Activated CD8-positive, alpha-beta memory T cell treated with anti-CD3 and anti-CD28 coated beads, Interleukin-2, amount 50 U/mL, for 24 hours (primary cell): ENCODE results near the gene KLHL2.
"Not testable (repeated sequence)": the region's sequence is repeated elsewhere in the genome, so short reads cannot be mapped to it uniquely, and the experiment has no call there.

ENCODE experiments used
- DNase-seq: peaks from one replicate; pipeline ENCODE4 v3.0.0-alpha.2; 2020; ENCODE audit errors: extremely low read depth

Gene KLHL2, protein sequence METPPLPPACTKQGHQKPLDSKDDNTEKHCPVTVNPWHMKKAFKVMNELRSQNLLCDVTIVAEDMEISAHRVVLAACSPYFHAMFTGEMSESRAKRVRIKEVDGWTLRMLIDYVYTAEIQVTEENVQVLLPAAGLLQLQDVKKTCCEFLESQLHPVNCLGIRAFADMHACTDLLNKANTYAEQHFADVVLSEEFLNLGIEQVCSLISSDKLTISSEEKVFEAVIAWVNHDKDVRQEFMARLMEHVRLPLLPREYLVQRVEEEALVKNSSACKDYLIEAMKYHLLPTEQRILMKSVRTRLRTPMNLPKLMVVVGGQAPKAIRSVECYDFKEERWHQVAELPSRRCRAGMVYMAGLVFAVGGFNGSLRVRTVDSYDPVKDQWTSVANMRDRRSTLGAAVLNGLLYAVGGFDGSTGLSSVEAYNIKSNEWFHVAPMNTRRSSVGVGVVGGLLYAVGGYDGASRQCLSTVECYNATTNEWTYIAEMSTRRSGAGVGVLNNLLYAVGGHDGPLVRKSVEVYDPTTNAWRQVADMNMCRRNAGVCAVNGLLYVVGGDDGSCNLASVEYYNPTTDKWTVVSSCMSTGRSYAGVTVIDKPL

GRCh38 chr4:165207431-165208220, at the start of gene KLHL2:
Gene KLHL2, plus strand, starts transcription at chr4:165207561. Its CDS starts 316 bp downstream, at chr4:165207877.
- no peak for DNase-seq

DNA sequence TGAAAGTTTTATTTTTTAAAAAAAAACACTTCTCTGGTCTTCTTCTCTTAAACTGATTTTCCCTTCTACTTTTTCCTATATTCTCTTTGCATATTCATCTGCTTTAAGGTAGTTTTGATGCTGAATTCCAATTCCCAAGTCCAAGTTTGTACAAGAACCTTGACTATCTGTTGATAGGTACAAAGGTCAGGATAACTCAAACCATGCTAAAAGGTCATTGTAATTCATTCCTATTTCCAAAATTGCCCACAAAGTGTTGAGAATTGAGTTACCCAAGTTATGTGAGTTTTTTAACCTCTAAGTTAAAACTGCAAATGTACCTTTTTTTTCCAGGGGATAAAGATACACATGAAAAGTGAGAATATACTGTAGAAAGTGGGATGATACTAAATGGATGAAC, 48.6 kb upstream of the KLHL2 start:
- no peak for DNase-seq

DNA sequence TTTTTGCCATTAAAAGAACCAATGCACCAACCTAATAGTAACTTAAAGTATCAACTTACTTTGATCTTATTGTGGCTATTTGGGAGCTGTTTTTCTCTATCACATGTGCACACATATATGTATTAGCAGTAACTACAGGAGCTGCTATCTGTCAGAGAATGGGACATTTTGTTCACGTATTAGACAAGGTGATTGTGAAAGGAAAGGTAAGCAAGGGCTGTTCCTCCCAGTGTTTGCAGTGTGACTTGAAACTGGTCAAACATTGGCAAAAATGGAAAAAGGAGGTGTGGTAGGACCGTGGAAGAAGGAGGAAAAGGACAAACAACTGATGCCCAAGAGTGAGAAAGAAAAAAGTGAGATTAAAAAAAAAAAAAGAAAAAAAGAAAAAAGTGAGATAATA, 43.1 kb upstream of the KLHL2 start:
- DNase-seq = no peak

DNA sequence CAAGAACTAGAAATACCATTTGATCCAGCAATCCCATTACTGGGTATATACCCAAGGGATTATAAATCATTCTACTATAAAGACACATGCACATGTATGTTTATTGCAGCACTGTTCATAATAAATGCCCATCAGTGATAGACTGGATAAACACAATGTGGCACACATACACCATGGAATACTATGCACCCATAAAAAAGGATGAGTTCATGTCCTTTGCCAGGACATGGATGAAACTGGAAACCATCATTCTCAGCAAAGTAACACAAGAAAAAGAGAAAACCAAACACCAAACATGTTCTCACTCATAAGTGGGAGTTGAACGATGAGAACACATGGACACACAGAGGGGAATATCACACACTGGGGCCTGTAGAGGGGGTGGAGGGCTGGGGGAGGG, 40.5 kb upstream of the KLHL2 start:
- DNase-seq = not testable (repeated sequence)

DNA sequence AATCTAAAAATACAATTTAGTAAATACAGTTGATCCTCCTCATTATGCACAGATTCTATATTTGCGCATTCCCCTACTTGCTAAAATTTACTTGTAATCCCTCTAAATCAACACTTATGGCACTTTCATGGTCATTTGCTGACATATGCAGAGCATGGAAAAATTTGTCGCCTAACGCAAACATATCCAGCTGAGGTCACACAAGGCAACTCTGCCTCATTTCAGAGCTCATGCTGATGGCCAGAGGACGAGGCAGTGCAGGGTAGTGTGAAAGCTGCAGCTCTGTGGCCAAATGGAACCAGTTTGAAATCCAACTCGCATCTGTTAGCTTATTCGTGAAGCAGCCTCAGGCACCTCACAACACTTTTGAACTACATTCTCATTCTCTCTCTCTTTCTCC, 39.7 kb upstream of the KLHL2 start:
- DNase-seq = no peak

- no peak for DNase-seq
These were observed 36.5 kb upstream of the KLHL2 start for GRCh38 chr4:165170819-165171218.

- not testable (repeated sequence) for DNase-seq
These were observed 31.9 kb upstream of the KLHL2 start for GRCh38 chr4:165175470-165175869.

DNA sequence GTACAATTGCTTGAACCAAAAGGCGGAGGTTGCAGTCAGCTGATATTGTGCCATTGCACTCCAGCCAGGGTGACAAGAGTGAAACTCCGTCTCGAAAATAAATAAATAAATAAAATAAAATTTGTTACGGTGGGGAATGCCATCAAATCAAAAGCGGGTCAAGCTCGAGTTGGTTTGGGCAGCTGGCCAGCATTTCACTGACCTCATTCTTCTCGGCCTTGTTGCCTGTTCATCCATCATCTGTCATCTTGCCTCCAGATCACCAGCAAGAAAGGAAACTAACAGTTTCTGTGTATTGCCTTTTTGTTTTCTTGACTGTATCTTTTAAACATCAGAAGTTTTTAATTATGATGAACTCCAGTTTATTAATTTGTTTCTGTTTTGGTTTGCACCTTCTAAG, 31.5 kb upstream of the KLHL2 start:
- DNase-seq = no peak

DNA sequence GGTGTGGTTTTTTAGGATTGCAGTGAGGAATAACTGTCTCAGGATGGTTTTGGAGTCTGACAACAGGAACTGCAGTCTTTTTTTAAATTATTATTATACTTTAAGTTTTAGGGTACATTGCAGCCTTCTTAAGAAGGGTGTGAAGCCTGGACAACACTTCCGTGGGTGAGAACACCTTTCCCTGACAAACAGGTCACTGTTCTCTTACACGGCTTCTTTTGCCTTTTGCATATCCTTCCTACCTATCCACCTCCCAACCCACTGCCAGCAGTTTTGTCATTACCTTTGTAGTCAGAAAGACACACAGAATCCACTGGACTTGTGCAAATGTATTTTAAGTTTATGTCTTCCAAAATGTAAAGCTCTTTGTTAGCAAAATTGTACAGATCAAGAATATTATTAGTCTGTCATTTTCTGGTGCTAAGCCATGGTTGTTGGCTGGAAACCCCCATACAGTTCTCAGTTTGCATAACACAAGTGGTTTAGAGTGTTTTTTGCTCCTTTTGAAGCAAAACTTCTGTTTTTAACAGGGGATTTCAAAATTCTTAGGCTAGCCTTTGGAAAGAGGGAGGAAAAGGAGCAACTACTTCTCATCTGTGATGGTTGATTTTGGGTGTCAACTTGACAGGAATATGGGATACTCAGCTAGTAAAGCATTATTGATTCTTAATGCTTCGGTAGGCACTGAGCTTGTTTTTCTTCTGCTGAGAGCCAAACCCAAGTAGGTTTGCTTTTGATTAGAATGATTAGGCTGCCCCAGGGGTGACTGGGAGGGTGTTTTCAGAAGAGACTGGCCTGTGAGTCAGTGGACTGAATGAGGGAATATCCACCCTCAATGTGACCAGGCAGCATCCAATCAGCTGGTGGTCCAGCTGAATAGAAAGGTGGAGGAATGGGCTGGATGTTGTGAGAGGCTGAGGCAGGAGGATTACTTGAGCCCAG, 29.4 kb upstream of the KLHL2 start:
- no peak for DNase-seq

DNA sequence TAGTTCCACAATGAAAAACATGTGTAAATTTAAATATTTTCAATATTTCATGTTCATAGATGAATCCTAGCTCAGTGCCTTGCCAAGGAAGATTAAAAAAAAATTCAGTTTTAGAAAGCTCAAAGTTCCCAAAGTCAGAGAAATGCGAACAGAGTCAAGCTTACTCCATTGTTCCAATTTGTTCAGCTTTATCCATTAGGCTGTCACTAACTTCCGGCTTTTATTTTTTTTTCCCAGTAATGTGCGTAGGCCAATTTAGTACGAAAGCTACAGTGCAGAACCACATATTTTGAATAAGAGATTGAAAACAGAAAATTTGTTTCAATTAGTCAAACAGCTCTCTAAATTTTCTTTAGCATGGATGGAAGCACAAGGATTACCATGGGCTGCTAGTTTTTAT, 23.1 kb upstream of the KLHL2 start:
- DNase-seq = no peak

- DNase-seq = not testable (repeated sequence)
These were observed 22.4 kb upstream of the KLHL2 start for GRCh38 chr4:165184998-165185397.

DNA sequence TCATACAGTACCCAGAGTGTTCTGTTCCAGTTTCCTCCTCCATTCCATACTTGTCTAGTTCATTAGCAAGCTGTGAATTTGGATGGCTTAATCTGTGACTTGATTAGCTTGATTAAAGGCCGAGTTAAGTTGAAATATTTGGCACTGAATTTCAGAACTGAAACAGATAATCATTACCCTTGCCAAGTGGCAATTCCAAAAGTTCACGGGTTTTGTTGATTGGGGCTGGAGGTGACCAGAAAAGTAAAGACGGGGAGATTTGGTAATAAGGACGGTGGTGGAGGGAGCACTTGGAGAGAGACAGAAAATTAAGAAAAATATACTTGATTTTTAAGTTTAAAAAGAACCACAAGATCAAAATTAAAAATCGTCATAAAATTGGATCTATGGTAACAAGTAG, 21.9 kb upstream of the KLHL2 start:
- no peak for DNase-seq

- no peak for DNase-seq
These were observed 16.6 kb upstream of the KLHL2 start for GRCh38 chr4:165190591-165191347.

DNA sequence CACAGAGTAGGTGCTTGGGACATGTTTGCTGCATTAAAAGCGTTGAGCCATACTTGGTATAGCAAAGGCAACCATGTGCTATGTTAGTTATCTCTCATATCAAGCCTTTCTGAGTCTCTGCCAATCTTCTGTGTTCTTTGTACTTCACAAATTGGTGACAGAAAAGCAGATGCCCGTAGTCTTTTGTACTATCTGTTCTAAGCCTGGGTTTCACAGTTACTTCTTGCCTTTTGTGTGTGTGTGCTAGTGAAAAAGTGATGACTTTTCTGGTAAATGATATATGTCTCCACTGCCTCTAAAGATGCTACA, 16.1 kb upstream of the KLHL2 start:
- no peak for DNase-seq

DNA sequence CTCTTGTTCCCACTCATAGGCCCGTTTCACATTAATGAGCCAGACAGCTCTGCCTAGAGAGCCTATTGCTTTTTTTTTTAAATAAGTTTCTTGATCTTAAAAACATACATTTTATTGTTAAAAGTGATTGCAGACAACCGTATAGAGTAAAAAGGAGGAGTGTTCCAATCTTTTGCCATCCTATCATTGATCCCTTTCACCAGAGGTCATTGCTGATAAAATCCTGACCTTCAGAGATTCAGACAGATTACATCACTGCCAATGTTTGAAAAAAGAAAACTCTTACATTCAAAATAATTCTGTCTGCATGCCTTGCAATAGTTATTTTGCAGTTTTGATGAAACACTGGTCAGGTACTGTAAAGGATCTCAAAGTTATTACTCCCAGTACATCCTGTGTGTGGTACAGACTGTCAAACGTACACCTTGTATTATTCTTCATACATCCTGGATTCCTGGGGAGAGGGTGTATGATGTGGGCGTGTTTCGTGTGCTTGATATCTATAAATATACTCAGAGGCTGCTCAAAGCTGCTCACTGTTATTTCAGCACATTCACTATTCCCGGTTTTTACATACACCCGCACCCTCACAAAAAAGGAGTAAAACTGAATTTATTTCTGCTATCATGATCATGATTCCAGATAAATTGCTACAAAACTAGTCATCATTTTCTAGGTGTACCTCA, 15.4 kb upstream of the KLHL2 start:
- DNase-seq = no peak

DNA sequence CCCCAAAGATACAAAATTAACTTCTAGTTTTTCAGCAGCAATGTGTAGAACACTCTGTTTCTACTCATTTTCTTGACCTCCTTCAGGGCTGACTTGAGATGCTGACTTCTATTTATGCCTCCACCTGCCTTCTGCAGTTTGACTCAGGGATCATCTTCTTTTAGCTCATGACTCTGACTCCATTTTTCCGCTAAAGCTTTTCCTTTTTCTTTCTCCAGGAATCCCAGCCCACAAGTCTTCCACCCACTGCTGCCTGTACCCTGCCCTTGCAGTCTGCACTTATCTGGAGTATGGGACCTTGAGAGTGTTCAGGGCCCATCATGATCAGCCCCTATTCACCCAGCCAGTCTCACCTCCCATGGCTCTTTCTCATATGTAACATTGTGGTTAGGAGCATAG, 14.9 kb upstream of the KLHL2 start:
- DNase-seq = no peak

GRCh38 chr4:165192956-165193355, 14.4 kb upstream of the KLHL2 start:
- DNase-seq = no peak

GRCh38 chr4:165194368-165194767, 13.0 kb upstream of the KLHL2 start:
- DNase-seq = no peak

GRCh38 chr4:165198329-165198728, 9.0 kb upstream of the KLHL2 start:
- DNase-seq = no peak

DNA sequence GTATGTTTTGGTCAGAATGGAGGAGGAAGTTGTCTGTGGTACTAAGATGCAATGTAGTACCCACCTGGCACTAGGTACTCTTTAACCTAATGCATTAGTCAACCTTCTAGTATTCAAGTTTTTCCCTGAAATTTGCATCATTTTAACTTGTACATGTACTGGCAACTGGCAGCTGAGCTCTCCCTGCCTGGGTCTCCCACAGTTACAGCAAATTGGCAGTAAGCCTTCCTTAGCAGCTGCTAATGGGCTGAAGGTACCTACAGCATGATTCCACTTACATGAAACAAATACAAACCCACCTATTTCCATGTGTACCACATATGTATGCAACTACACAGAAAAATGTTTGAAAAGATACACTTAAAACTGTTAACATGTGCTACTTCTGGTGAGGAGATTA, 8.1 kb upstream of the KLHL2 start:
- no peak for DNase-seq
